H1 (cell line): Measurements from ENCODE around the gene HOXD10. TPM values are rescaled to one million over a fixed set of nuclear protein-coding genes. Genes with fewer than 3 reads are reported as not detected.

Experiments used
- CTCF ChIA-PET: fragments of 300-600 bp; sonication (Branson Sonifier 250); formaldehyde crosslinking; loops from one replicate; lab custom pipeline; 2021; ENCODE audit not compliant: partially characterized antibody; lab: Charles Lee
- POLR2A ChIA-PET: fragments of 300-600 bp; sonication (Branson Sonifier 250); formaldehyde crosslinking; loops from one replicate; lab custom pipeline; 2021; ENCODE audit warnings: inconsistent platforms; ENCODE audit not compliant: partially characterized antibody; lab: Charles Lee
- DNase-seq, 2 experiments: peaks; one replicate each; pipeline versions ENCODE4 v3.0.0 to v3.0.0-alpha.2; 2010 to 2022; ENCODE audit warnings: low spot score in 2 of 2, low read depth in 1 of 2, mixed read lengths in 1 of 2
- FAIRE-seq: peaks from 2 replicates; lab custom pipeline; 2011; peaks lifted over from hg19 to GRCh38; lab: Jason Lieb, UNC
- H2AFZ ChIP-seq: 2 replicates; pipeline ENCODE4 v1.8.1; 2012; ENCODE audit warnings: low read length, inconsistent platforms
- H2AK5ac ChIP-seq: 2 replicates; pipeline ENCODE4 v1.6.1; 2013; ENCODE audit warnings: low read depth, low read length
- H2BK120ac ChIP-seq: replicated peaks from 2 replicates; pipeline ENCODE3; 2013; ENCODE audit warnings: low read depth, low read length, inconsistent platforms
- H2BK12ac ChIP-seq: 2 replicates; pipeline ENCODE4 v1.6.1; 2013; ENCODE audit warnings: low read depth, low read length
- H2BK15ac ChIP-seq: 2 replicates; pipeline ENCODE4 v1.6.1; 2013; ENCODE audit warnings: low read length
- H2BK20ac ChIP-seq: 2 replicates; pipeline ENCODE4 v1.6.1; 2013; ENCODE audit warnings: low read length
- H2BK5ac ChIP-seq: 2 replicates; pipeline ENCODE4 v1.6.1; 2013; ENCODE audit warnings: low read depth, low read length
- H3K14ac ChIP-seq: 2 replicates; pipeline ENCODE4 v1.6.1; 2013; ENCODE audit warnings: inconsistent platforms; ENCODE audit not compliant: insufficient read length
- H3K18ac ChIP-seq: 2 replicates; pipeline ENCODE4 v1.6.1; 2013; ENCODE audit warnings: low read length; ENCODE audit errors: extremely low read depth
- H3K23ac ChIP-seq: 2 replicates; pipeline ENCODE4 v1.6.1; 2013; ENCODE audit warnings: inconsistent platforms; ENCODE audit not compliant: insufficient read length
- H3K23me2 ChIP-seq: 2 replicates; pipeline ENCODE4 v1.6.1; 2013; ENCODE audit warnings: low read depth, low read length
- H3K27ac ChIP-seq: 2 replicates; pipeline ENCODE4 v1.6.1; 2011; ENCODE audit warnings: low read depth, low read length, inconsistent platforms
- H3K27me3 ChIP-seq, 4 experiments: replicated peaks in 1 of 4; 1 replicate in 1 of 4; 2 replicates in 3 of 4; pipeline versions ENCODE4 v1.6.1 to v1.8.1; 2011 to 2013; ENCODE audit warnings: low read length in 3 of 4, mild to moderate bottlenecking in 3 of 4, inconsistent platforms in 2 of 4, mixed read lengths in 2 of 4, moderate library complexity in 1 of 4; ENCODE audit not compliant: control insufficient read depth in 3 of 4, insufficient read depth in 3 of 4; ENCODE audit errors: extremely low read depth in 1 of 4
- H3K36me3 ChIP-seq, 4 experiments: 2 replicates each; pipeline versions ENCODE4 v1.6.1 to v1.8.1; 2011 to 2013; ENCODE audit warnings: mild to moderate bottlenecking in 4 of 4, low read length in 3 of 4, moderate library complexity in 2 of 4, control low read depth in 1 of 4, inconsistent platforms in 1 of 4; ENCODE audit not compliant: insufficient read depth in 4 of 4, control insufficient read depth in 2 of 4
- H3K4ac ChIP-seq: replicated peaks from 2 replicates; pipeline ENCODE3; 2013; ENCODE audit warnings: low read length, low read depth, mixed read lengths, inconsistent platforms; ENCODE audit not compliant: insufficient read length
- H3K4me1 ChIP-seq, 4 experiments: replicated peaks in 1 of 4; 1 replicate in 1 of 4; 2 replicates in 3 of 4; pipeline versions ENCODE4 v1.6.1 to v1.8.1; 2011 to 2013; ENCODE audit warnings: low read length in 3 of 4, inconsistent platforms in 2 of 4, mixed read lengths in 1 of 4; ENCODE audit not compliant: insufficient read depth in 4 of 4, control insufficient read depth in 3 of 4
- H3K4me2 ChIP-seq, 2 experiments: 2 replicates each; pipeline versions ENCODE4 v1.6.1 to v1.8.1; 2011 to 2013; ENCODE audit warnings: low read depth in 2 of 2, low read length in 2 of 2, control low read depth in 1 of 2, inconsistent platforms in 1 of 2, mild to moderate bottlenecking in 1 of 2; ENCODE audit not compliant: insufficient read depth in 1 of 2
- H3K4me3 ChIP-seq, 4 experiments: fragments of 200-600, 300-600 bp in 1 of 4; sonication (generic), shearing (Covaris generic), sonication (Bioruptor Twin) in 1 of 4; 2 replicates each; pipeline versions ENCODE4 v1.5.1 to v1.8.1; 2011 to 2016; ENCODE audit warnings: low read length in 4 of 4, low read depth in 3 of 4, control low read depth in 2 of 4, inconsistent platforms in 2 of 4, mild to moderate bottlenecking in 2 of 4, mixed read lengths in 1 of 4, moderate library complexity in 1 of 4; ENCODE audit not compliant: insufficient read depth in 2 of 4; ENCODE audit errors: extremely low read depth in 1 of 4
- H3K56ac ChIP-seq: replicated peaks from 2 replicates; pipeline ENCODE3; 2013; ENCODE audit warnings: low read depth, mild to moderate bottlenecking, mixed read lengths, low read length, inconsistent platforms; ENCODE audit not compliant: insufficient read length
- H3K79me1 ChIP-seq: 2 replicates; pipeline ENCODE4 v1.6.1; 2013; ENCODE audit warnings: low read depth, low read length, control low read depth
- H3K79me2 ChIP-seq, 2 experiments: 2 replicates each; pipeline versions ENCODE4 v1.6.1 to v1.8.1; 2012 to 2013; ENCODE audit warnings: low read length in 2 of 2, mild to moderate bottlenecking in 2 of 2, inconsistent platforms in 1 of 2; ENCODE audit not compliant: insufficient read depth in 2 of 2, control insufficient read depth in 1 of 2
- H3K9ac ChIP-seq, 4 experiments: replicated peaks in 1 of 4; 1 replicate in 1 of 4; 2 replicates in 3 of 4; pipeline versions ENCODE4 v1.6.1 to v1.8.1; 2011 to 2013; ENCODE audit warnings: low read depth in 3 of 4, low read length in 3 of 4, control low read depth in 2 of 4, mild to moderate bottlenecking in 2 of 4, moderate library complexity in 2 of 4, inconsistent platforms in 1 of 4; ENCODE audit errors: extremely low read depth in 1 of 4
- H3K9me3 ChIP-seq, 2 experiments: 2 replicates each; pipeline versions ENCODE4 v1.6.1 to v1.8.1; 2012 to 2013; ENCODE audit warnings: mild to moderate bottlenecking in 2 of 2, moderate library complexity in 2 of 2, control low read depth in 1 of 2, inconsistent platforms in 1 of 2, low read depth in 1 of 2, low read length in 1 of 2, mixed read lengths in 1 of 2; ENCODE audit not compliant: insufficient read depth in 2 of 2
- H4K20me1 ChIP-seq, 2 experiments: replicated peaks in 1 of 2; 2 replicates each; pipeline versions ENCODE3 to v1.8.1; 2011 to 2013; ENCODE audit warnings: inconsistent platforms in 2 of 2, low read length in 2 of 2, mild to moderate bottlenecking in 1 of 2; ENCODE audit not compliant: insufficient read depth in 2 of 2, control insufficient read depth in 1 of 2
- H4K5ac ChIP-seq: 2 replicates; pipeline ENCODE4 v1.6.1; 2013; ENCODE audit warnings: low read length, low read depth, mixed read lengths, inconsistent platforms; ENCODE audit not compliant: insufficient read length
- H4K8ac ChIP-seq: 2 replicates; pipeline ENCODE4 v1.8.0; 2013; ENCODE audit warnings: mild to moderate bottlenecking, moderate library complexity, low read length, inconsistent platforms; ENCODE audit not compliant: insufficient read depth; ENCODE audit errors: extremely low read depth
- H4K91ac ChIP-seq: replicated peaks from 2 replicates; pipeline ENCODE3; 2013; ENCODE audit warnings: low read length, mixed read lengths, inconsistent platforms; ENCODE audit not compliant: insufficient read length
- CBX8 ChIP-seq: fragments of 300-800, 300-1000 bp; sonication (generic); IDR thresholded peaks from 2 replicates; pipeline ENCODE4 v1.7.1; 2016; ENCODE audit warnings: low read depth, low read length, borderline replicate concordance
- EZH2 ChIP-seq: fragments of 200-600 bp; sonication (generic); IDR thresholded peaks from 2 replicates; pipeline ENCODE4 v1.7.1; 2012; ENCODE audit warnings: low read depth, mild to moderate bottlenecking, moderate library complexity, low read length, inconsistent platforms; ENCODE audit not compliant: severe bottlenecking
- RFX5 ChIP-seq: IDR thresholded peaks from 2 replicates; pipeline ENCODE4 v1.6.1; 2011; ENCODE audit warnings: low read depth, low read length, improper control_type of control experiment, borderline replicate concordance
- SUZ12 ChIP-seq: fragments of 200-600 bp; sonication (generic); IDR thresholded peaks from 2 replicates; pipeline ENCODE4 v1.6.1; 2012; ENCODE audit warnings: mild to moderate bottlenecking, inconsistent platforms, low read length, moderate library complexity, mixed read lengths
- WGBS, 2 experiments: shearing (Covaris generic) in 1 of 2; methylation state at CpG; one replicate each; pipeline versions ENCODE4 v1.1.6 to v1.1.7; 2013 to 2015; ENCODE audit warnings: low lambda C conversion rate in 2 of 2, mixed read lengths in 2 of 2, inconsistent platforms in 1 of 2, low coverage in 1 of 2, missing lambda C conversion rate in 1 of 2; ENCODE audit not compliant: insufficient replicate concordance in 2 of 2, insufficient coverage in 1 of 2, insufficient read length in 1 of 2; ENCODE audit errors: extremely low coverage in 1 of 2, missing lambda C conversion rate in 1 of 2; 5-methylcytosine and 5-hydroxymethylcytosine counted together
- polyA plus RNA-seq, 7 experiments: library from polyadenylated mRNA; depleted of rRNA in 3 of 7; stranded (reverse) in 5 of 7; unstranded in 2 of 7; fragments of >200 nt in 5 of 7; fragments of 200-250 nt in 2 of 7; gene quantifications; 1 replicate in 5 of 7; 2 replicates in 1 of 7; 4 replicates in 1 of 7; pipeline versions ENCODE4 v1.2.1 to v1.2.3, GENCODE V29; 2011 to 2013; ENCODE audit warnings: missing spikeins in 2 of 7, mixed read lengths in 2 of 7
- total RNA-seq: library from RNA; stranded (reverse); fragmentation: NEBNext Ultra II Directional; extraction: Animal tissue kit (Norgen Biotek cat#: 25700); gene quantifications from 2 replicates; pipeline ENCODE4 v1.2.1, GENCODE V29; 2021

Gene HOXD10
- total and polyA plus RNA-seq, 2 of the 8 experiments (the other 6 are each of a cell fraction or from before 2014, with no cell fraction given): not detected

DNA sequence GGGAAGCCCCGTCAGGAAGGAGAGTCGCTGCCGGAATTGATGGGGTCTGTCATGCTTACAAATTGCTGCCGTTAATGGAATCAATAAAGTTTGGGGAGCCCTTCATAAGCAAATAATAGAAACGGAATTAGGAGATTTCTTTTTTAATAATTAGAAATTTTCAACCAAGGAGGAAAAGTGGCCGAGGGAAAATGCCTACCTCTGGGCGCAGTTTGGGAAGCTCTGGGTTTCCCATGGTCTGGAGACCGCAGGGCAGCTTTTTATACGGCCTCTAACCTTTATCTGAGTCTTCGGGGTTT lies 34.1 kb upstream of the HOXD10 start:
- H2BK120ac ChIP-seq: no peak overlapping the region
- no peak overlapping the region for H2BK5ac ChIP-seq
- H3K18ac ChIP-seq: no peak overlapping the region
- H3K36me3 ChIP-seq: peaks cover 0 to 5% (median 0%) of the 10 kb centered on the region in 4 experiments; a peak in 1 of 8 replicates
- H3K23ac ChIP-seq: no peak overlapping the region
- no peak overlapping the region for H4K8ac ChIP-seq
- WGBS, 2 experiments: 7% methylated on average over 10 of the region's 10 CpGs; no CpG with 5 or more reads in 1 of the 2 experiments
- H3K9me3 ChIP-seq: no peaks in the 10 kb centered on the region; a peak in 1 of 4 replicates
- H4K5ac ChIP-seq: no peak overlapping the region
- no peak overlapping the region for H4K91ac ChIP-seq
- H3K56ac ChIP-seq: no peak overlapping the region
- DNase-seq: no peak
- TF ChIP-seq SUZ12 (0 out of 2 replicates have a peak, but pooled peaks have one; percentile 58), RFX5 (no peak), EZH2 (peak; percentile 80), CBX8 (0 out of 2 replicates have a peak, but pooled peaks have one; percentile 7)
- no peak overlapping the region for H3K14ac ChIP-seq
- ChIA-PET POLR2A (interaction anchor here (0.9 to 1.8 kb wide), 2 partner anchors 11 to 15 kb away, joined by 4 to 7 read pairs; no protein-coding TSS in a partner anchor), CTCF (interaction anchor here (0.7 to 7.8 kb wide), 18 partner anchors 8 to 715 kb away, joined by 3 to 130 read pairs (median 4); partner anchors contain the start of genes HOXD12 and HOXD13)
- no peak overlapping the region for H2BK15ac ChIP-seq
- H3K27me3 ChIP-seq: peaks cover 88 to 98% (median 93%) of the 10 kb centered on the region in 4 experiments
- no peaks in the 10 kb centered on the region for H3K79me1 ChIP-seq
- H2BK12ac ChIP-seq: 0 out of 2 replicates have a peak overlapping the region, but pooled peaks have one; percentile 3
- H3K79me2 ChIP-seq: no peaks in the 10 kb centered on the region
- H2BK20ac ChIP-seq: no peak overlapping the region
- H3K4ac ChIP-seq: no peak overlapping the region
- peaks cover 0 to 29% (median 13%) of the 10 kb centered on the region in 4 experiments; a peak in 5 of 7 replicates for H3K4me1 ChIP-seq
- H3K4me3 ChIP-seq: peak overlapping the region in 1 of 4 experiments; percentile 4; a peak in 1 of 8 replicates
- no peak overlapping the region for H3K9ac ChIP-seq
- peak overlapping the region; percentile 45 to 50; a peak in 3 of 4 replicates for H3K4me2 ChIP-seq
- no peak overlapping the region for H2AFZ ChIP-seq
- H3K23me2 ChIP-seq: peaks cover 6% of the 10 kb centered on the region; the same call in 1 of the 2 replicates
- peaks cover 11 to 22% of the 10 kb centered on the region in 2 experiments for H4K20me1 ChIP-seq
- FAIRE-seq: no peak
- H3K27ac ChIP-seq: no peak overlapping the region
- H2AK5ac ChIP-seq: no peak overlapping the region
